ENCODE results near the gene ZNF331.

Gene ZNF331

DNA sequence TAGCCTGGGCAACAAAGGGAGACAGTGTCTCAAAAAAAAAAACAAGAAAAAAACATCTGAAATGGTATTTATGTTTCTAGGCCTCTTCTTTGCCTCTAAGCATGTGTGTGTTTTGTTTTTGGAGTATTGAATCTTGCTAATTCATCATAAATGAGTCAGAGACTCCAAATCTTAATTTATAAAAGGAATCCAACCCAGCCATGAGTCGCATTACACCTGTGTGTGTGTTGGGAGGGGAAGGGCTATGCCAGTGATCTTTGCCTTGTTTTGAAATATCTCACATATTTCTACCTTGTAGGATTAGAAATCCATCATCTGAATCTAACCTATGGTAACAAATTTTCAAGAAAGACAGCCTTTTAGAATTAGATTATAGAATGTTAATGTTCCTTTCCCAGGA lies 4.0 kb downstream of the ZNF331 start:
- Histone ChIP-seq H3K9me3 (ENCODE audit: control insufficient read depth, insufficient read depth, low read length) (peaks cover 14% of the 10 kb centered on the region; the same call in 1 of the 2 replicates), H3K79me2 (ENCODE audit: control insufficient read depth, low read length) (no peaks in the 10 kb centered on the region), H3F3A (ENCODE audit: control insufficient read depth, insufficient read depth) (no peaks in the 10 kb centered on the region), H3K27me3 (ENCODE audit: control insufficient read depth, low read length) (no peaks in the 10 kb centered on the region), H3K4me3 (ENCODE audit: low read length) (no peak overlapping the region), H3K36me3 (ENCODE audit: control insufficient read depth, low read length) (no peaks in the 10 kb centered on the region), H3K4me1 (ENCODE audit: control insufficient read depth, low read length) (no peaks in the 10 kb centered on the region), H3K9me2 (replicated peaks; ENCODE audit: control insufficient read depth, low read length) (no peaks in the 10 kb centered on the region), H3K4me2 (ENCODE audit: low read length) (no peak overlapping the region), H4K20me1 (ENCODE audit: control insufficient read depth, insufficient read depth, low read depth, low read length) (no peaks in the 10 kb centered on the region), H3K27ac (ENCODE audit: low read depth, low read length) (no peak overlapping the region)
- TF ChIP-seq, protein P1, sequence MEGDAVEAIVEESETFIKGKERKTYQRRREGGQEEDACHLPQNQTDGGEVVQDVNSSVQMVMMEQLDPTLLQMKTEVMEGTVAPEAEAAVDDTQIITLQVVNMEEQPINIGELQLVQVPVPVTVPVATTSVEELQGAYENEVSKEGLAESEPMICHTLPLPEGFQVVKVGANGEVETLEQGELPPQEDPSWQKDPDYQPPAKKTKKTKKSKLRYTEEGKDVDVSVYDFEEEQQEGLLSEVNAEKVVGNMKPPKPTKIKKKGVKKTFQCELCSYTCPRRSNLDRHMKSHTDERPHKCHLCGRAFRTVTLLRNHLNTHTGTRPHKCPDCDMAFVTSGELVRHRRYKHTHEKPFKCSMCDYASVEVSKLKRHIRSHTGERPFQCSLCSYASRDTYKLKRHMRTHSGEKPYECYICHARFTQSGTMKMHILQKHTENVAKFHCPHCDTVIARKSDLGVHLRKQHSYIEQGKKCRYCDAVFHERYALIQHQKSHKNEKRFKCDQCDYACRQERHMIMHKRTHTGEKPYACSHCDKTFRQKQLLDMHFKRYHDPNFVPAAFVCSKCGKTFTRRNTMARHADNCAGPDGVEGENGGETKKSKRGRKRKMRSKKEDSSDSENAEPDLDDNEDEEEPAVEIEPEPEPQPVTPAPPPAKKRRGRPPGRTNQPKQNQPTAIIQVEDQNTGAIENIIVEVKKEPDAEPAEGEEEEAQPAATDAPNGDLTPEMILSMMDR (IDR thresholded peaks at IDR 0.05; ENCODE audit: low read depth, low read length, poor library complexity, severe bottlenecking), result no peak
- no peak for TF ChIP-seq EZH2phosphoT487 (IDR thresholded peaks at IDR 0.05; ENCODE audit: borderline replicate concordance, low read length)

DNA sequence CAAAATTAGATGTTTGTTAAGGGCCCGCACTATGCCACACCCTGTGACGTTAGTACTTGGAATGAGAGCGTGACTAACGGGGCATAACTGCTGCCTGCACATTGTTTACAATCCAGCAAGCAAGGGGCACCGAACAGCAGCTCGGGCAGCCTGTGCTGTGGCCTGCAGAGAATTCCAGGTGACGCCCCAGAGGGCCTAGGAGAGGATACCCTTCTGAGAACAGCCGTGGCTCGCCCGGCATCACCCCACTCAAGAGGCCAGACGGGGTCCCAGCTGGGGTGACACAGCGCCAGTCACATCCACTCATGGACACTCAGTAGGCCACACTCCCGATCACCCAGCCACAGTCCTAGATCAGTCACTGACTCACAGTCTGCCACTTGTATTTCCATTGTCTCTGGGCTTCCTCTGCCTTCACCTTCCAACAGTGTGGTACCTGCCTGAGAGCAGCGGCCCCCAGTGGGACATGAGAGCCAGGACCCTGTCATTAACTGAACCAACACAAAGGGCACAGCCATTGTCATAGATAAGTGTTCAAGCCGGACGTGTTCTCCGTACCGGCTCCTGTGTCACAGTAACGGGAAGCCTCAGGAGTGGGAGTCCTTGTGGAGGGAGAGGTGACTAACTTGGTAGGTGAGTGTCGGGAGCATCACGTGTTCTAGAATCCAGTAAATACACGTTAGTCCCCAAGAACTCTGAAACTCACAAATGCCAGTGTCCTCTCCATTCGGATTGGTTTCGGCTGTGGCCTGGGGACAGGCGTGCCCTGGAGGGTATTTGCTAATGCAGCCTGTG lies 7.5 kb downstream of the ZNF331 start:
- Histone ChIP-seq H3K4me3 (ENCODE audit: low read length) (no peak overlapping the region), H3K9me2 (replicated peaks; ENCODE audit: control insufficient read depth, low read length) (no peaks in the 10 kb centered on the region), H3K79me2 (ENCODE audit: control insufficient read depth, low read length) (no peaks in the 10 kb centered on the region), H3K4me1 (ENCODE audit: control insufficient read depth, low read length) (no peaks in the 10 kb centered on the region), H3K27me3 (ENCODE audit: control insufficient read depth, low read length) (no peaks in the 10 kb centered on the region), H3K27ac (ENCODE audit: low read depth, low read length) (no peak overlapping the region), H4K20me1 (ENCODE audit: control insufficient read depth, insufficient read depth, low read depth, low read length) (no peaks in the 10 kb centered on the region), H3K4me2 (ENCODE audit: low read length) (no peak overlapping the region), H3K9me3 (ENCODE audit: control insufficient read depth, insufficient read depth, low read length) (no peaks in the 10 kb centered on the region), H3K36me3 (ENCODE audit: control insufficient read depth, low read length) (no peaks in the 10 kb centered on the region), H3F3A (ENCODE audit: control insufficient read depth, insufficient read depth) (no peaks in the 10 kb centered on the region)
- TF ChIP-seq EZH2phosphoT487 (IDR thresholded peaks at IDR 0.05; ENCODE audit: borderline replicate concordance, low read length), result no peak
- TF ChIP-seq, protein P1 (IDR thresholded peaks at IDR 0.05; ENCODE audit: low read depth, low read length, poor library complexity, severe bottlenecking), result no peak

DNA sequence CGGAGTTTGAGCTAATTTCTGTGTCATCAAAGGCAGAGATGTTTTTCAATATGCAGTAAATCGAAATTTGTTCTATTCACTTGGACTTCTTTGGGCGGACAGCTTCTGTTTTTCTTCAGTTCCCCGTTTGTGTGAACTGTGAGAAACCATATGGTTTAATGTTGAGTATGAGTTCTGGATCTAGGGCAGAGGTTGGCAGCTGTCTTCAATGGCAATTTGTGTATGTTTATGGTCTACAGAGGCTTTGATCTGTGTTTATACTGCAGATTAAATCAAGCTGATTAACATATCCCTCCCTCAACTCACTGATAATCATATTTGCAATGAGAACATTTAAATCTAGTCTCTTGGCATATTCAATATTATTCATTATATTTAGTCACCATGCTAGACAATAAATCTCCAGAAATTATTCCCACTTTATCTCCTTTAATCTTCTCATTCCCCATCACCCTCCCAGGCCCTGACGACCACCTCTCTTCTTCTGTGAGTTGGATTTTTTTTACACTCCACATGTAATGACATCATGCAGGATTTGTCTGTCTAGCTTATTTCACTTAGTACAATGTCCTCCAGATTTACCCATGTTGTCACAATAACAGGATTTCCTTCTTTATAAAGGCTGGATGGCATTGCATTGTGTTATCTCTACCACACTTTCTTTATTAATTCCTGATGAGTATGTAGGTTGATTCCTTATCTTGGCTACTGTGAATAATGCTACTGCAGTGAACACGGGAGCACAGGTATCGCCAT lies 9.0 kb downstream of the ZNF331 start:
- Histone ChIP-seq H3K9me3 (ENCODE audit: control insufficient read depth, insufficient read depth, low read length) (no peaks in the 10 kb centered on the region), H4K20me1 (ENCODE audit: control insufficient read depth, insufficient read depth, low read depth, low read length) (no peaks in the 10 kb centered on the region), H3K79me2 (ENCODE audit: control insufficient read depth, low read length) (no peaks in the 10 kb centered on the region), H3K36me3 (ENCODE audit: control insufficient read depth, low read length) (no peaks in the 10 kb centered on the region), H3K27me3 (ENCODE audit: control insufficient read depth, low read length) (no peaks in the 10 kb centered on the region), H3K4me2 (ENCODE audit: low read length) (no peak overlapping the region), H3K4me3 (ENCODE audit: low read length) (no peak overlapping the region), H3K27ac (ENCODE audit: low read depth, low read length) (no peak overlapping the region), H3F3A (ENCODE audit: control insufficient read depth, insufficient read depth) (no peaks in the 10 kb centered on the region), H3K4me1 (ENCODE audit: control insufficient read depth, low read length) (no peaks in the 10 kb centered on the region), H3K9me2 (replicated peaks; ENCODE audit: control insufficient read depth, low read length) (no peaks in the 10 kb centered on the region)
- TF ChIP-seq EZH2phosphoT487 (IDR thresholded peaks at IDR 0.05; ENCODE audit: borderline replicate concordance, low read length), result no peak
- TF ChIP-seq, protein P1 (IDR thresholded peaks at IDR 0.05; ENCODE audit: low read depth, low read length, poor library complexity, severe bottlenecking), result no peak
